H1 (cell line): ENCODE data around the gene NBAS. TPM values are rescaled to one million over a fixed set of nuclear protein-coding genes. Genes with fewer than 3 reads are reported as not detected.

Source experiments
- CTCF ChIA-PET: fragments of 300-600 bp; sonication (Branson Sonifier 250); formaldehyde crosslinking; loops from one replicate; lab custom pipeline; 2021; ENCODE audit not compliant: partially characterized antibody; lab: Charles Lee
- POLR2A ChIA-PET: fragments of 300-600 bp; sonication (Branson Sonifier 250); formaldehyde crosslinking; loops from one replicate; lab custom pipeline; 2021; ENCODE audit warnings: inconsistent platforms; ENCODE audit not compliant: partially characterized antibody; lab: Charles Lee
- DNase-seq, 2 experiments: peaks; one replicate each; pipeline versions ENCODE4 v3.0.0 to v3.0.0-alpha.2; 2010 to 2022; ENCODE audit warnings: low spot score in 2 of 2, low read depth in 1 of 2, mixed read lengths in 1 of 2
- FAIRE-seq: peaks from 2 replicates; lab custom pipeline; 2011; peaks lifted over from hg19 to GRCh38; lab: Jason Lieb, UNC
- H2AFZ ChIP-seq: 2 replicates; pipeline ENCODE4 v1.8.1; 2012; ENCODE audit warnings: low read length, inconsistent platforms
- H2AK5ac ChIP-seq: 2 replicates; pipeline ENCODE4 v1.6.1; 2013; ENCODE audit warnings: low read depth, low read length
- H2BK120ac ChIP-seq: replicated peaks from 2 replicates; pipeline ENCODE3; 2013; ENCODE audit warnings: low read depth, low read length, inconsistent platforms
- H2BK12ac ChIP-seq: 2 replicates; pipeline ENCODE4 v1.6.1; 2013; ENCODE audit warnings: low read depth, low read length
- H2BK15ac ChIP-seq: 2 replicates; pipeline ENCODE4 v1.6.1; 2013; ENCODE audit warnings: low read length
- H2BK20ac ChIP-seq: 2 replicates; pipeline ENCODE4 v1.6.1; 2013; ENCODE audit warnings: low read length
- H2BK5ac ChIP-seq: 2 replicates; pipeline ENCODE4 v1.6.1; 2013; ENCODE audit warnings: low read depth, low read length
- H3K14ac ChIP-seq: 2 replicates; pipeline ENCODE4 v1.6.1; 2013; ENCODE audit warnings: inconsistent platforms; ENCODE audit not compliant: insufficient read length
- H3K18ac ChIP-seq: 2 replicates; pipeline ENCODE4 v1.6.1; 2013; ENCODE audit warnings: low read length; ENCODE audit errors: extremely low read depth
- H3K23ac ChIP-seq: 2 replicates; pipeline ENCODE4 v1.6.1; 2013; ENCODE audit warnings: inconsistent platforms; ENCODE audit not compliant: insufficient read length
- H3K23me2 ChIP-seq: 2 replicates; pipeline ENCODE4 v1.6.1; 2013; ENCODE audit warnings: low read depth, low read length
- H3K27ac ChIP-seq: 2 replicates; pipeline ENCODE4 v1.6.1; 2011; ENCODE audit warnings: low read depth, low read length, inconsistent platforms
- H3K27me3 ChIP-seq, 4 experiments: replicated peaks in 1 of 4; 1 replicate in 1 of 4; 2 replicates in 3 of 4; pipeline versions ENCODE4 v1.6.1 to v1.8.1; 2011 to 2013; ENCODE audit warnings: low read length in 3 of 4, mild to moderate bottlenecking in 3 of 4, inconsistent platforms in 2 of 4, mixed read lengths in 2 of 4, moderate library complexity in 1 of 4; ENCODE audit not compliant: control insufficient read depth in 3 of 4, insufficient read depth in 3 of 4; ENCODE audit errors: extremely low read depth in 1 of 4
- H3K36me3 ChIP-seq, 4 experiments: 2 replicates each; pipeline versions ENCODE4 v1.6.1 to v1.8.1; 2011 to 2013; ENCODE audit warnings: mild to moderate bottlenecking in 4 of 4, low read length in 3 of 4, moderate library complexity in 2 of 4, control low read depth in 1 of 4, inconsistent platforms in 1 of 4; ENCODE audit not compliant: insufficient read depth in 4 of 4, control insufficient read depth in 2 of 4
- H3K4ac ChIP-seq: replicated peaks from 2 replicates; pipeline ENCODE3; 2013; ENCODE audit warnings: low read length, low read depth, mixed read lengths, inconsistent platforms; ENCODE audit not compliant: insufficient read length
- H3K4me1 ChIP-seq, 4 experiments: replicated peaks in 1 of 4; 1 replicate in 1 of 4; 2 replicates in 3 of 4; pipeline versions ENCODE4 v1.6.1 to v1.8.1; 2011 to 2013; ENCODE audit warnings: low read length in 3 of 4, inconsistent platforms in 2 of 4, mixed read lengths in 1 of 4; ENCODE audit not compliant: insufficient read depth in 4 of 4, control insufficient read depth in 3 of 4
- H3K4me2 ChIP-seq, 2 experiments: 2 replicates each; pipeline versions ENCODE4 v1.6.1 to v1.8.1; 2011 to 2013; ENCODE audit warnings: low read depth in 2 of 2, low read length in 2 of 2, control low read depth in 1 of 2, inconsistent platforms in 1 of 2, mild to moderate bottlenecking in 1 of 2; ENCODE audit not compliant: insufficient read depth in 1 of 2
- H3K4me3 ChIP-seq, 4 experiments: fragments of 200-600, 300-600 bp in 1 of 4; sonication (generic), shearing (Covaris generic), sonication (Bioruptor Twin) in 1 of 4; 2 replicates each; pipeline versions ENCODE4 v1.5.1 to v1.8.1; 2011 to 2016; ENCODE audit warnings: low read length in 4 of 4, low read depth in 3 of 4, control low read depth in 2 of 4, inconsistent platforms in 2 of 4, mild to moderate bottlenecking in 2 of 4, mixed read lengths in 1 of 4, moderate library complexity in 1 of 4; ENCODE audit not compliant: insufficient read depth in 2 of 4; ENCODE audit errors: extremely low read depth in 1 of 4
- H3K56ac ChIP-seq: replicated peaks from 2 replicates; pipeline ENCODE3; 2013; ENCODE audit warnings: low read depth, mild to moderate bottlenecking, mixed read lengths, low read length, inconsistent platforms; ENCODE audit not compliant: insufficient read length
- H3K79me1 ChIP-seq: 2 replicates; pipeline ENCODE4 v1.6.1; 2013; ENCODE audit warnings: low read depth, low read length, control low read depth
- H3K79me2 ChIP-seq, 2 experiments: 2 replicates each; pipeline versions ENCODE4 v1.6.1 to v1.8.1; 2012 to 2013; ENCODE audit warnings: low read length in 2 of 2, mild to moderate bottlenecking in 2 of 2, inconsistent platforms in 1 of 2; ENCODE audit not compliant: insufficient read depth in 2 of 2, control insufficient read depth in 1 of 2
- H3K9ac ChIP-seq, 4 experiments: replicated peaks in 1 of 4; 1 replicate in 1 of 4; 2 replicates in 3 of 4; pipeline versions ENCODE4 v1.6.1 to v1.8.1; 2011 to 2013; ENCODE audit warnings: low read depth in 3 of 4, low read length in 3 of 4, control low read depth in 2 of 4, mild to moderate bottlenecking in 2 of 4, moderate library complexity in 2 of 4, inconsistent platforms in 1 of 4; ENCODE audit errors: extremely low read depth in 1 of 4
- H3K9me3 ChIP-seq, 2 experiments: 2 replicates each; pipeline versions ENCODE4 v1.6.1 to v1.8.1; 2012 to 2013; ENCODE audit warnings: mild to moderate bottlenecking in 2 of 2, moderate library complexity in 2 of 2, control low read depth in 1 of 2, inconsistent platforms in 1 of 2, low read depth in 1 of 2, low read length in 1 of 2, mixed read lengths in 1 of 2; ENCODE audit not compliant: insufficient read depth in 2 of 2
- H4K20me1 ChIP-seq, 2 experiments: replicated peaks in 1 of 2; 2 replicates each; pipeline versions ENCODE3 to v1.8.1; 2011 to 2013; ENCODE audit warnings: inconsistent platforms in 2 of 2, low read length in 2 of 2, mild to moderate bottlenecking in 1 of 2; ENCODE audit not compliant: insufficient read depth in 2 of 2, control insufficient read depth in 1 of 2
- H4K5ac ChIP-seq: 2 replicates; pipeline ENCODE4 v1.6.1; 2013; ENCODE audit warnings: low read length, low read depth, mixed read lengths, inconsistent platforms; ENCODE audit not compliant: insufficient read length
- H4K8ac ChIP-seq: 2 replicates; pipeline ENCODE4 v1.8.0; 2013; ENCODE audit warnings: mild to moderate bottlenecking, moderate library complexity, low read length, inconsistent platforms; ENCODE audit not compliant: insufficient read depth; ENCODE audit errors: extremely low read depth
- H4K91ac ChIP-seq: replicated peaks from 2 replicates; pipeline ENCODE3; 2013; ENCODE audit warnings: low read length, mixed read lengths, inconsistent platforms; ENCODE audit not compliant: insufficient read length
- CBX5 ChIP-seq: fragments of 300-800, 300-1000 bp; sonication (generic); IDR thresholded peaks from 2 replicates; pipeline ENCODE4 v1.7.1; 2016; ENCODE audit warnings: antibody characterized with exemption, low read length, low read depth
- EGR1 ChIP-seq: IDR thresholded peaks from 2 replicates; pipeline ENCODE4 v1.6.1; 2011; ENCODE audit warnings: low read depth, low read length, borderline replicate concordance
- GTF2F1 ChIP-seq: IDR thresholded peaks from 2 replicates; pipeline ENCODE4 v1.6.1; 2012; ENCODE audit warnings: low read depth, low read length, improper control_type of control experiment, borderline replicate concordance
- NRF1 ChIP-seq: IDR thresholded peaks from 2 replicates; pipeline ENCODE4 v1.6.1; 2011; ENCODE audit warnings: mild to moderate bottlenecking, low read depth, low read length, improper control_type of control experiment
- RAD21 ChIP-seq, 2 experiments: IDR thresholded peaks in 1 of 2; conservative IDR thresholded peaks in 1 of 2; 2 replicates each; pipeline ENCODE4 v1.6.1; 2011; ENCODE audit warnings: low read depth in 2 of 2, low read length in 2 of 2, improper control_type of control experiment in 1 of 2, inconsistent platforms in 1 of 2, mild to moderate bottlenecking in 1 of 2, moderate library complexity in 1 of 2
- RBBP5 ChIP-seq: IDR thresholded peaks from 2 replicates; pipeline ENCODE4 v1.7.1; 2012; ENCODE audit warnings: low read depth, mild to moderate bottlenecking, inconsistent platforms, low read length, moderate library complexity, borderline replicate concordance
- SP2 ChIP-seq: IDR thresholded peaks from 2 replicates; pipeline ENCODE4 v1.6.1; 2012; ENCODE audit warnings: mild to moderate bottlenecking, low read length, inconsistent platforms
- WGBS, 2 experiments: shearing (Covaris generic) in 1 of 2; methylation state at CpG; one replicate each; pipeline versions ENCODE4 v1.1.6 to v1.1.7; 2013 to 2015; ENCODE audit warnings: low lambda C conversion rate in 2 of 2, mixed read lengths in 2 of 2, inconsistent platforms in 1 of 2, low coverage in 1 of 2, missing lambda C conversion rate in 1 of 2; ENCODE audit not compliant: insufficient replicate concordance in 2 of 2, insufficient coverage in 1 of 2, insufficient read length in 1 of 2; ENCODE audit errors: extremely low coverage in 1 of 2, missing lambda C conversion rate in 1 of 2; 5-methylcytosine and 5-hydroxymethylcytosine counted together
- polyA plus RNA-seq, 7 experiments: library from polyadenylated mRNA; depleted of rRNA in 3 of 7; stranded (reverse) in 5 of 7; unstranded in 2 of 7; fragments of >200 nt in 5 of 7; fragments of 200-250 nt in 2 of 7; gene quantifications; 1 replicate in 5 of 7; 2 replicates in 1 of 7; 4 replicates in 1 of 7; pipeline versions ENCODE4 v1.2.1 to v1.2.3, GENCODE V29; 2011 to 2013; ENCODE audit warnings: missing spikeins in 2 of 7, mixed read lengths in 2 of 7
- total RNA-seq: library from RNA; stranded (reverse); fragmentation: NEBNext Ultra II Directional; extraction: Animal tissue kit (Norgen Biotek cat#: 25700); gene quantifications from 2 replicates; pipeline ENCODE4 v1.2.1, GENCODE V29; 2021

Gene NBAS
- total and polyA plus RNA-seq, 2 of the 8 experiments (the other 6 are each of a cell fraction or from before 2014, with no cell fraction given), result 19.6 to 34.8 TPM

GRCh38 chr2:15456352-15456751, 104.8 kb downstream of the NBAS start:
- Histone ChIP-seq H3K27me3 (no peaks in the 10 kb centered on the region), H2BK12ac (no peak overlapping the region), H3K36me3 (peaks cover 0 to 3% (median 0%) of the 10 kb centered on the region in 4 experiments; a peak in 3 of 8 replicates), H3K14ac (no peak overlapping the region), H3K56ac (no peak overlapping the region), H3K23me2 (no peaks in the 10 kb centered on the region), H3K79me1 (no peaks in the 10 kb centered on the region), H4K20me1 (no peaks in the 10 kb centered on the region), H4K5ac (no peak overlapping the region), H3K4me1 (no peaks in the 10 kb centered on the region), H3K23ac (no peak overlapping the region), H3K4ac (no peak overlapping the region), H2BK15ac (no peak overlapping the region), H2BK20ac (no peak overlapping the region), H3K79me2 (no peaks in the 10 kb centered on the region), H3K9me3 (no peaks in the 10 kb centered on the region), H4K8ac (no peak overlapping the region), H3K4me2 (no peak overlapping the region), H3K27ac (no peak overlapping the region), H2AFZ (no peak overlapping the region), H4K91ac (no peak overlapping the region), H2AK5ac (no peak overlapping the region), H3K18ac (no peak overlapping the region), H3K9ac (no peak overlapping the region), H3K4me3 (no peak overlapping the region), H2BK120ac (no peak overlapping the region), H2BK5ac (no peak overlapping the region)
- POLR2A ChIA-PET, result no interaction called here
- FAIRE-seq (no peak), DNase-seq (no peak)
- WGBS, 2 experiments, result 79% methylated on average over 3 of the region's 3 CpGs; no CpG with 5 or more reads in 1 of the 2 experiments
- CTCF ChIA-PET, result no interaction called here
- TF ChIP-seq RAD21 (IDR thresholded peaks at IDR 0.05 in 1 of 2, conservative IDR thresholded peaks at IDR 0.05 in 1 of 2; ENCODE audit: low read depth in 2 of 2, low read length in 2 of 2) (no peak), EGR1 (no peak), NRF1 (no peak), RBBP5 (no peak), GTF2F1 (no peak), CBX5 (no peak), SP2 (no peak)
